GM19351 (cell line): ENCODE measurements around the gene IGSF9B.
A peak's percentile ranks its signal among the peaks of the same experiment; 100 is the strongest.
"Not testable (repeated sequence)": the region's sequence is repeated elsewhere in the genome, so short reads cannot be mapped to it uniquely, and the experiment has no call there.

ENCODE experiments used
- ATAC-seq: cut with Tn5 transposase; IDR thresholded peaks from one replicate; pipeline ENCODE4 v1.9.1; 2021; ENCODE audit warnings: mild to moderate bottlenecking, moderate library complexity; ENCODE audit not compliant: unreplicated experiment

The IGSF9B gene, protein sequence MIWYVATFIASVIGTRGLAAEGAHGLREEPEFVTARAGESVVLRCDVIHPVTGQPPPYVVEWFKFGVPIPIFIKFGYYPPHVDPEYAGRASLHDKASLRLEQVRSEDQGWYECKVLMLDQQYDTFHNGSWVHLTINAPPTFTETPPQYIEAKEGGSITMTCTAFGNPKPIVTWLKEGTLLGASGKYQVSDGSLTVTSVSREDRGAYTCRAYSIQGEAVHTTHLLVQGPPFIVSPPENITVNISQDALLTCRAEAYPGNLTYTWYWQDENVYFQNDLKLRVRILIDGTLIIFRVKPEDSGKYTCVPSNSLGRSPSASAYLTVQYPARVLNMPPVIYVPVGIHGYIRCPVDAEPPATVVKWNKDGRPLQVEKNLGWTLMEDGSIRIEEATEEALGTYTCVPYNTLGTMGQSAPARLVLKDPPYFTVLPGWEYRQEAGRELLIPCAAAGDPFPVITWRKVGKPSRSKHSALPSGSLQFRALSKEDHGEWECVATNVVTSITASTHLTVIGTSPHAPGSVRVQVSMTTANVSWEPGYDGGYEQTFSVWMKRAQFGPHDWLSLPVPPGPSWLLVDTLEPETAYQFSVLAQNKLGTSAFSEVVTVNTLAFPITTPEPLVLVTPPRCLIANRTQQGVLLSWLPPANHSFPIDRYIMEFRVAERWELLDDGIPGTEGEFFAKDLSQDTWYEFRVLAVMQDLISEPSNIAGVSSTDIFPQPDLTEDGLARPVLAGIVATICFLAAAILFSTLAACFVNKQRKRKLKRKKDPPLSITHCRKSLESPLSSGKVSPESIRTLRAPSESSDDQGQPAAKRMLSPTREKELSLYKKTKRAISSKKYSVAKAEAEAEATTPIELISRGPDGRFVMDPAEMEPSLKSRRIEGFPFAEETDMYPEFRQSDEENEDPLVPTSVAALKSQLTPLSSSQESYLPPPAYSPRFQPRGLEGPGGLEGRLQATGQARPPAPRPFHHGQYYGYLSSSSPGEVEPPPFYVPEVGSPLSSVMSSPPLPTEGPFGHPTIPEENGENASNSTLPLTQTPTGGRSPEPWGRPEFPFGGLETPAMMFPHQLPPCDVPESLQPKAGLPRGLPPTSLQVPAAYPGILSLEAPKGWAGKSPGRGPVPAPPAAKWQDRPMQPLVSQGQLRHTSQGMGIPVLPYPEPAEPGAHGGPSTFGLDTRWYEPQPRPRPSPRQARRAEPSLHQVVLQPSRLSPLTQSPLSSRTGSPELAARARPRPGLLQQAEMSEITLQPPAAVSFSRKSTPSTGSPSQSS (N-terminal part only)

DNA sequence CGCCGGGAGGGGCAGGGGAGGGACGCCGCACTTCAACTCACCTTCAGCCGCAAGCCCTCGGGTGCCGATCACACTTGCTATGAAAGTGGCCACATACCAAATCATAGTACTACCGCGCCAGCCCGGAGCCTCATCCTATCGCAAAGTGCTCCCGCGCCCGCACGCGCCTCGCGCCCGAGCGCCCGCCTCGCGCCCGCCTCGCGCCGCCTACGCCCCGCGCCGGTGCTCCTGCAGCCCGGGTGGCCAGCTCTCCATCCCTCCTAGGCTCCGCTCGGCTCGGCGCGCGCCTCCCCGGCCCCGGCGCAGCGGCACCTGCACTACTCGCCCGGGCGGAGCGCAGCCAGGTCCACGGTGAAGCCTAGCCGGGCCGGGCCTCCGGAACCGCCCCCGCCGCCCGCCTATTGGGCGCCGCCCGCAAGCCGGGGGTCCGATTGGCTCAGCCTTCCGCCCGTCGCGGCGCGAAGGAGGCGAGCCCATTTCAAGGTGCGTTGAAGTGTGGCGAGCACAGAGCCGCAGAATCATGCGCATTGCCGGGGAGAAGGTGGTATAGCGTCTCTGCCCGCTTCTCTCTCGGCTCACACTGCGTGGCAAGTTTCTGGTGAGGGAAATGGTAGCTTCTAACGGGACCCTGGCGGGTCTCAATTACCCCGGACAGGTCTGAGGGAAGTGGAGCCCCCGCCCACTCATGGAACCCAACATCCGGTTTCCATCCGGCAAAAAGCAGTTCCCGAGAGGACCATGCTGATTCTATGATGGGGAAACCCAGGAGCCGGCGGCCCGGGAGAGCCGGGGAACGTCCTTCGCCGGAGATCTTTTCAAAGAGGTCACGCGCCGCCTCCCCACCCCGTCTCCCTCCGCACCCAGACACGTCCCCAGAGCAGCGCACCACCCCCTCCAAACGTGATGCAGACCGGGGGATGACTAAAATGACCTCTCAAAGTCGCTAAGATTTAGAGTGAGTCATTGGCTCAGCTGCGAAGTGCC, at the start of gene IGSF9B:
IGSF9B (minus strand) TSS at position 319 of the 984 bp plus-strand sequence; CDS start at position 105, 214 bp downstream.
- peak; percentile 98 for ATAC-seq

GRCh38 chr11:134004496-134005172, 47.9 kb upstream of the IGSF9B start:
- ATAC-seq, result no peak

DNA sequence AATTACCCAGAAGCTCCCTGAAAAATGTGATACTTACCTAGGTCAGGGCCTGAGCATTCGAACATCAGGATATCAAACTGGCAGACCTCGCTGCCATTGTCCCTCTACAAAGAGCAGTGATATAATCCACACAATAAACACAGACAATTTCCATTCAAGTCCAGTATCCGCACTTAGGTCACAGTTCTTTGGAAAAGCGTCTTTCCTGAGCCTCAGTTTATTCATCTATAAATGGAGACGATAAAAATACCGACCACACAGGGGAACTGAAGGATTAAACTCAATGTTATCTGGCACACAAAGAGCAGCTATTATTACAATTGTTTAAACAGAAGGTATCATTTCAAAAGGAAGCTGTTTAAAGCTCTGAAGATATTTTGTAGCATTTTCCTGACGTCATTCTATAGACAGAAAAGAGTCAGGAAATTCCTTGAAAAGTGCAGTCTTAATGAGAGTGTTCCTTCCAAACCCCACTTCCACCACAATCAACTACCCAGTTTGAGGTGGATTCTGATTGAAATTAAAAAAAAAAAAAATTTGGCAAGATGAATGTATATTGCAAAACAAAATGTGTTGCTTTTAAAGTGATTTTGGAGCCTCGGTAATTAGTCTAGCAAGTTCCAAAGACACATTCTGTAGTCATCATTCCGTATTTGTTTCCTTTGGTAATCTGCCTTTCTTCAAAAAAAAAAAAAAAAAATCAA, 47.2 kb upstream of the IGSF9B start:
- ATAC-seq, result no peak

DNA sequence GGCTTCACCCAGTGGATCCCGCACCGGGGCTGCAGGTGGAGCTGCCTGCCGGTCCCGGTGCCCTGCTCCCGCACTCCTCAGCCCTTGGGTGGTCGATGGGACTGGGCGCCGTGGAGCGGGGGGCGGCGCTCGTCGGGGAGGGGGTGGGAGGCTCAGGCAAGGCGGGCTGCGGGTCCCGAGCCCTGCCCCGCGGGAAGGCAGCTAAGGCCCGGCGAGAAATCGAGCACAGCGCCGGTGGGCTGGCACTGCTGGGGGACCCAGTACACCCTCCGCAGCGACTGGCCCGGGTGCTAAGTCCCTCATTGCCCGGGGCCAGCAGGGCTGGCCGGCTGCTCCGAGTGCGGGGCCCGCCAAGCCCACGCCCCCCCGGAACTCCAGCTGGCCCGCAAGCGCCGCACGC, 46.1 kb upstream of the IGSF9B start:
- ATAC-seq, result not testable (repeated sequence)

DNA sequence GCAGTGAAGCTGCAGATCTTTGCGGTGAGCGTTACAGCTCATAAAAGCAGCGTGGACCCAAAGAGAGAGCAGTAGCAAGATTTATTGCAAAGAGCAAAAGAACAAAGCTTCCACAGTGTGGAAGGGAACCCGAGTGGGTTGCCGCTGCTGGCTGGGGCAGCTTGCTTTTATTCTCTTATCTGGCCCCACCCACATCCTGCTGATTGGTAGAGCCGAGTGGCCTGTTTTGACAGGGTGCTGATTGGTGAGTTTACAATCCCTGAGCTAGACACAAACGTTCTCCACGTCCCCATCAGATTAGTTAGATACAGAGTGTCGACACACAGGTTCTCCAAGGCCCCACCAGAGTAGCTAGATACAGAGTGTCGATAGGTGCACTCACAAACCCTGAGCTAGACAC, 45.6 kb upstream of the IGSF9B start:
- not testable (repeated sequence) for ATAC-seq

- no peak for ATAC-seq
Observed at GRCh38 chr11:134001596-134001995, 44.8 kb upstream of the IGSF9B start.

DNA sequence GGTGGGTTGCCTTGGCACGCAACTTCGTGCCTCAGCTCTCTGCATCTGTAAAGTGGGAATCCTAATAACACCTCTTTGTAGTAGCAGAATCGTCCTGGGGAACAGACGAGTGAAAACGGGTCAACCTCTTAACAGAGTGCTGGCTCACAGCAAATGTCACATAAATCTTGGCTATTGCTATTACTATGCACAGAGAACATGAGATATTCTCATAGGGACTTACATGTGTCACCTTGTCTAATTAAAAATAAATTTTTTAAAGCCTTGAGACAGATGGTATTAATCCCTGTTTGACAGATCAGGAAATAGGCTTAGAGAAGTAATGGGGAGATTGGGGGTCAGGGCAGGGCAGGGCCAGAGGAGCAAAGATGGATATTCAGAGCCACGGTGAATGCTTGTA, 44.3 kb upstream of the IGSF9B start:
- ATAC-seq, result no peak

GRCh38 chr11:133999355-133999754, 42.6 kb upstream of the IGSF9B start:
- ATAC-seq, result no peak

DNA sequence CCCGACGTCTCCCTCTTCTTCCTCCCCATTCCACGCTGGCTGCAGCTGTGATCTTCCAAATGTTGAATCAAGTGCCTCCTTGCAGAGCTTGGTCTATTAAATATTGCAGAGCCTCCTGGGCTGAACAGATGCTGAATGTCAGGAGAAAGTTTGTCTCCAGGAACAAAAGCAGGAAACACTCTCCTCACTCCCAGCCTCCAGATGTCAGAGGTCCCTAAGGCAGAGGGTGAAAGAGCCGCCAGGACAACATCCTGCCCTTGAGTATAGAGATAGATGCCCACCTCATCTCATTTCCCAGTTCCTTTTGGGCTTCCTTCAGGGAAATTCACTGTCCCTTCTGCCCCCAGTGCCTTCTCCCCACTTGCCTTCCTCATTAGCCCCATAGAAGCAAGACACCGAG, 40.8 kb upstream of the IGSF9B start:
- no peak for ATAC-seq

- ATAC-seq, result no peak
Observed at GRCh38 chr11:133996671-133997070, 39.9 kb upstream of the IGSF9B start.

- peak; percentile 76 for ATAC-seq
Observed at GRCh38 chr11:133995066-133995465, 38.3 kb upstream of the IGSF9B start.

DNA sequence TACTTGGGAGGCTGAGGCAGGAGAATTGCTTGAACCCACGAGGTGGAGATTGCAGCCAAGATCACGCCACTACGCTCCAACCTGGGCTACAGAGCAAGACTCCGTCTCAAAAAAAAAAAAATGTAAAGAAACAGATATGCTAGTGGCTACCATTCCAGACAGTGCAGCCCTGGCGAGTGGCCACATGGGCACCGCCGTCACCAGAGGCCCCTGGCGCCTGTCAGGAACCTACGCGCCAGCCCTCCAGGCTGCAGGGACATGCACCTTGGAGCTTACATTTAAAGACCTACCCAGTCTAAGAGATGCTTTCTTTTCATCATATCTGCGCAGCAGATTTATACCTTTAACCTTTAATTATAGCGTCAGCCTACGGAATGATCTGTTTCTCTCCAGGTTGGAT, 37.2 kb upstream of the IGSF9B start:
- no peak for ATAC-seq

GRCh38 chr11:133993107-133993506, 36.3 kb upstream of the IGSF9B start:
- ATAC-seq, result no peak

GRCh38 chr11:133992121-133992520, 35.4 kb upstream of the IGSF9B start:
- no peak for ATAC-seq

DNA sequence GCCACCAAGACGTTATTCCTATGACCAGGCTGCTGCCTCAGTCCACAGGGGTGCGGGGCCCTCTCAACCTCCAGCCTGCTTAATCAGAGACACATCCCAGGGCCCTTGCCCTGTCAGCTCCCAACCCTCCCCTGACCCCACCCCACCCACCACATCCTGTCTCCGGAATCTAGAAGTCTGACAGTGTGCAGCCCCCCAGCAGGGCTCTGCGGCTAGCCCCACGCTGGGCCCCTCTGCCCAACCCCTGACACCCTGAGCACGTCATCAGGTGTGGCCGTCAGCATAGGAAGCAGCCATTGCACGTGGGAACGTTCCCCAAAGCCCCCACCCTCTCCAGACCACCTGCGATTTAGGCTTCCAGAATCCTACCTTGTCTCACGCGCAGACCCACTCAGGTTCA, 34.3 kb upstream of the IGSF9B start:
- ATAC-seq, result no peak

- no peak for ATAC-seq
Observed at GRCh38 chr11:133990501-133990900, 33.7 kb upstream of the IGSF9B start.

DNA sequence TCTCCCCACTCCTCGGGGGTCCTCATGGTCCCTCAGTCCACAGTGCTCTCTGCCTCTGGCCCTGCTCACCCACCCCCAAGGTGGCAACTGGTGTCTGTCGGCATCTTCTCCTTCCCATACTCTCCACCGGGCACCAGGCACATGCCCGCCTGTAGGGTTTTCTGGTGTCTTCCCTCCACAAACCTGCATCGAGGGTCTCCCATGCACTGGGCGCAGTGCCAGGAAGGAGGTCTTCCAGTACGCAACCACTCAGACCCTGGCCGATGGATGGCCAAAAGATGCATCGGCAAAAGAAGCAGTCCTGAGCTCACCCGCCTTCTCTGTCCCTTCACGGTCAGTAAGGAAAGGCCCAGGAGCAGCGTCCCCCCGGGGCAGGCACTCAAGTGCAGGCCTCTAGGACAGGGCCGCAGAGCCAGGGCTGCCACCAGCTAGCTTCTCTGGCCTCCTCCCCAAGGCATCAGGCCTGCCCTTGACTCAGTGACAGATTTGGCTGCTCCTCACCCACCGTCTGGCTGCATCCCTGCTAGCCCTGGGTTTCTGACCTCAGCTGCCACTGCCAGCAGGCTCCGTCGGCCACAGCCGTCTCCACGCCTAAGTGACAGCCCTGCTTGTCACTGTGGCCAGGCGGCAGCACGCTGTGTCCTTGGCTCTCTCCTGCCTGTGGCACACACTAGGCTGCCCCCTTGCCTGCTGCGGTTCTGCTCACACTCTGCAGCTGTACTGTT, 32.1 kb upstream of the IGSF9B start:
- no peak for ATAC-seq

GRCh38 chr11:133987171-133987570, 30.4 kb upstream of the IGSF9B start:
- no peak for ATAC-seq
